B cell (primary cell): ENCODE results near the gene BRICD5. TPM values are rescaled to one million over a fixed set of nuclear protein-coding genes. Genes with fewer than 3 reads are reported as not detected.

Source experiments
- ATAC-seq: fragments of 200-7000 bp; cut with Tn5 transposase; one replicate; pipeline ENCODE4 v1.10.0; 2021; ENCODE audit warnings: low read depth, mild to moderate bottlenecking, moderate number of reproducible peaks, moderate library complexity
- CTCF ChIA-PET: fragments of 350-600 bp; sonication (Branson Sonifier 250); formaldehyde crosslinking; loops from one replicate; lab custom pipeline; 2021; ENCODE audit warnings: antibody characterized with exemption, inconsistent platforms; lab: Charles Lee
- POLR2A ChIA-PET: fragments of 350-600 bp; sonication (Branson Sonifier 250); formaldehyde crosslinking; loops from one replicate; lab custom pipeline; 2021; ENCODE audit warnings: antibody characterized with exemption; lab: Charles Lee
- DNase-seq: peaks from one replicate; pipeline ENCODE4 v3.0.0; 2013
- H2AFZ ChIP-seq: 2 replicates; pipeline ENCODE4 v1.6.1; 2012; ENCODE audit warnings: mild to moderate bottlenecking, low read depth, low read length; ENCODE audit not compliant: insufficient read depth, poor library complexity, severe bottlenecking
- H3K27ac ChIP-seq, 2 donors: 1 replicate in 1 of 2; 2 replicates in 1 of 2; pipeline ENCODE4 v1.5.1; 2012 to 2013; ENCODE audit warnings: low read length in 2 of 2, mild to moderate bottlenecking in 2 of 2, moderate library complexity in 1 of 2
- H3K27me3 ChIP-seq, 4 experiments: fragments of 200-600 bp in 1 of 4; sonication (generic) in 1 of 4; replicated peaks in 1 of 4; 1 replicate in 2 of 4; 2 replicates in 2 of 4; pipeline versions ENCODE4 v1.6.1 to v1.7.0; 2013 to 2016; ENCODE audit warnings: low read length in 3 of 4, mild to moderate bottlenecking in 2 of 4, mixed read lengths in 1 of 4, moderate library complexity in 1 of 4; ENCODE audit not compliant: insufficient read depth in 4 of 4, control insufficient read depth in 3 of 4; ENCODE audit errors: control extremely low read depth in 1 of 4
- H3K36me3 ChIP-seq, 2 experiments: replicated peaks in 1 of 2; 1 replicate in 1 of 2; 2 replicates in 1 of 2; pipeline versions ENCODE4 v1.6.1 to v1.7.1; 2013; ENCODE audit warnings: low read length in 1 of 2; ENCODE audit not compliant: insufficient read depth in 2 of 2, control insufficient read depth in 1 of 2; ENCODE audit errors: control extremely low read depth in 1 of 2, extremely low read depth in 1 of 2
- H3K4me1 ChIP-seq, 2 donors: fragments of 200-600 bp in 1 of 2; sonication (generic) in 1 of 2; 1 replicate in 1 of 2; 2 replicates in 1 of 2; pipeline versions ENCODE4 v1.5.1 to v1.6.1; 2013 to 2017; ENCODE audit warnings: low read length in 2 of 2; ENCODE audit not compliant: control insufficient read depth in 2 of 2, insufficient read depth in 2 of 2
- H3K4me2 ChIP-seq: replicated peaks from 2 replicates; pipeline ENCODE3; 2012; ENCODE audit warnings: mild to moderate bottlenecking, low read depth, low read length; ENCODE audit not compliant: poor library complexity, severe bottlenecking
- H3K4me3 ChIP-seq, 5 experiments: fragments of 200-600 bp in 1 of 5; sonication (generic) in 1 of 5; 1 replicate in 3 of 5; 2 replicates in 2 of 5; pipeline versions ENCODE4 v1.5.1 to v1.7.0; 2011 to 2016; ENCODE audit warnings: low read length in 4 of 5, mild to moderate bottlenecking in 4 of 5, low read depth in 2 of 5, control low read depth in 1 of 5, moderate library complexity in 1 of 5; ENCODE audit not compliant: insufficient read depth in 1 of 5; ENCODE audit errors: control extremely low read depth in 1 of 5, extremely low read depth in 1 of 5
- H3K79me2 ChIP-seq: fragments of 200-600 bp; sonication (generic); one replicate; pipeline ENCODE4 v1.6.0; 2016; ENCODE audit warnings: low read length; ENCODE audit not compliant: control insufficient read depth, insufficient read depth
- H3K9ac ChIP-seq: fragments of 200-600 bp; sonication (generic); 2 replicates; pipeline ENCODE4 v1.6.1; 2017; ENCODE audit warnings: mild to moderate bottlenecking, low read length, moderate library complexity
- H3K9me3 ChIP-seq, 3 donors: one replicate each; pipeline versions ENCODE4 v1.6.1 to v1.7.1; 2013; ENCODE audit warnings: low read length in 2 of 3; ENCODE audit not compliant: control insufficient read depth in 2 of 3, insufficient read depth in 1 of 3; ENCODE audit errors: control extremely low read depth in 1 of 3
- H4K20me1 ChIP-seq: 2 replicates; pipeline ENCODE4 v1.6.0; 2012; ENCODE audit warnings: mild to moderate bottlenecking, low read length; ENCODE audit not compliant: insufficient read depth, control insufficient read depth, poor library complexity, severe bottlenecking
- H3K27ac Mint-ChIP-seq: one replicate; pipeline ENCODE4 v1.8.0; 2021; ENCODE audit warnings: mixed read lengths
- H3K27me3 Mint-ChIP-seq: one replicate; pipeline ENCODE4 v1.8.0; 2021; ENCODE audit warnings: mixed read lengths
- H3K4me1 Mint-ChIP-seq: one replicate; pipeline ENCODE4 v1.8.0; 2021; ENCODE audit warnings: mixed read lengths
- H3K4me3 Mint-ChIP-seq: one replicate; pipeline ENCODE4 v1.8.0; 2021; ENCODE audit warnings: mixed read lengths
- H3K9me3 Mint-ChIP-seq: one replicate; pipeline ENCODE4 v1.8.0; 2022; ENCODE audit warnings: mixed read lengths; ENCODE audit not compliant: insufficient read depth
- CTCF ChIP-seq: fragments of 200-600 bp; IDR thresholded peaks from one replicate; pipeline ENCODE4 v1.8.0; 2022; ENCODE audit warnings: antibody characterized with exemption, mild to moderate bottlenecking
- EZH2 ChIP-seq: IDR thresholded peaks from 2 replicates; pipeline ENCODE4 v1.6.1; 2012; ENCODE audit warnings: borderline replicate concordance, low read depth, mild to moderate bottlenecking, moderate library complexity, low read length; ENCODE audit not compliant: insufficient read depth, poor library complexity, severe bottlenecking
- WGBS: methylation state at CpG from one replicate; pipeline ENCODE4 v1.1.5; 2013; ENCODE audit warnings: missing lambda C conversion rate; ENCODE audit not compliant: insufficient coverage; 5-methylcytosine and 5-hydroxymethylcytosine counted together
- intact Hi-C: fragments of 100-400 bp; cut with micrococcal nuclease; formaldehyde crosslinking; loops from one replicate; pipeline ENCODE4 v1.10.0; 2022
- polyA plus RNA-seq: library from polyadenylated mRNA; depleted of rRNA; stranded (reverse); fragments of >200 nt; gene quantifications from 2 replicates; pipeline ENCODE4 v1.2.3, GENCODE V29; 2012
- total RNA-seq, 2 donors: library from RNA; stranded (reverse); fragments of 120-200 nt in 1 of 2; gene quantifications; 1 replicate in 1 of 2; 2 replicates in 1 of 2; pipeline versions ENCODE4 v1.2.3 to v1.2.4, GENCODE V29; 2013 to 2022

BRICD5 gene
- total and polyA plus RNA-seq, 2 donors (not counting 1 experiment from before 2014, with no cell fraction given) = 11.9 to 18.3 TPM

- Mint-ChIP-seq H3K9me3 (no peaks in the 10 kb centered on the region), H3K27me3 (peaks cover 3% of the 10 kb centered on the region), H3K27ac (no peak overlapping the region), H3K4me1 (no peaks in the 10 kb centered on the region), H3K4me3 (no peak overlapping the region)
- 98% methylated on average over 27 of the region's 28 CpGs for WGBS
- Histone ChIP-seq H3K27ac (no peak overlapping the region), H3K4me1 (peaks cover 12 to 15% of the 10 kb centered on the region in 2 donors), H3K36me3 (peaks cover 0 to 62% of the 10 kb centered on the region in 2 experiments), H3K4me2 (no peak overlapping the region), H3K79me2 (peaks cover 8% of the 10 kb centered on the region), H3K4me3 (no peak overlapping the region), H2AFZ (no peak overlapping the region), H3K9ac (no peak overlapping the region), H3K27me3 (peaks cover 0 to 27% (median 11%) of the 10 kb centered on the region in 4 experiments), H3K9me3 (peaks cover 0 to 5% (median 0%) of the 10 kb centered on the region in 3 donors), H4K20me1 (peaks cover 46% of the 10 kb centered on the region)
- POLR2A ChIA-PET = no interaction called here
- CTCF ChIA-PET = no interaction called here
- TF ChIP-seq EZH2 (no peak), CTCF (no peak)
- DNase-seq = no peak
- intact Hi-C loops = no loop called here
- ATAC-seq = no peak
Observed at GRCh38 chr16:2233046-2233775, 22.5 kb upstream of the BRICD5 start.
